Cardiac muscle cell (in vitro differentiated cells and primary cell): Measurements from ENCODE around the gene FNDC3B. TPM values are rescaled to one million over a fixed set of nuclear protein-coding genes. Genes with fewer than 3 reads are reported as not detected.

Experiments used
- DNase-seq, 2 donors: peaks; one replicate each; pipeline versions ENCODE4 v3.0.0 to v3.0.0-alpha.2; 2010 to 2017; ENCODE audit warnings: low read depth in 1 of 2, low spot score in 1 of 2
- H3K27ac ChIP-seq: fragments of 200-600 bp; sonication (generic); 2 replicates; pipeline ENCODE4 v1.5.1; 2016
- H3K27me3 ChIP-seq: fragments of 200-600 bp; sonication (generic); 2 replicates; pipeline ENCODE4 v1.6.0; 2016; ENCODE audit warnings: control low read depth
- H3K36me3 ChIP-seq: fragments of 200-600 bp; sonication (generic); 2 replicates; pipeline ENCODE4 v1.5.1; 2016; ENCODE audit warnings: control low read depth
- H3K4me1 ChIP-seq: fragments of 200-600 bp; sonication (generic); 2 replicates; pipeline ENCODE4 v1.8.1; 2017; ENCODE audit warnings: low read depth, mild to moderate bottlenecking, mixed run types
- H3K4me3 ChIP-seq: fragments of 200-600 bp; sonication (generic); 2 replicates; pipeline ENCODE4 v1.5.1; 2016; ENCODE audit warnings: mild to moderate bottlenecking
- H3K9me3 ChIP-seq: fragments of 200-600 bp; sonication (generic); 2 replicates; pipeline ENCODE4 v1.5.1; 2017; ENCODE audit warnings: low read depth, mild to moderate bottlenecking, control low read depth
- polyA plus RNA-seq: library from polyadenylated mRNA; unstranded; fragments of >200 nt; fragmentation: Nextera tagmentation; extraction: Ambion mirVana; gene quantifications from 2 replicates; pipeline ENCODE4 v1.2.1, GENCODE V29; 2016
- total RNA-seq: library from RNA; depleted of rRNA; stranded (reverse); fragments of >200 nt; gene quantifications from 2 replicates; pipeline ENCODE4 v1.2.3, GENCODE V29; 2016
- TF ChIP-seq, protein P1 (sequence below): IDR thresholded peaks from 2 replicates; pipeline ENCODE4 v1.5.1; 2012; ENCODE audit warnings: low read depth, mild to moderate bottlenecking, low read length

FNDC3B gene
- total and polyA plus RNA-seq, 2 experiments from 2014 or later = 55.2 to 62.3 TPM

DNA sequence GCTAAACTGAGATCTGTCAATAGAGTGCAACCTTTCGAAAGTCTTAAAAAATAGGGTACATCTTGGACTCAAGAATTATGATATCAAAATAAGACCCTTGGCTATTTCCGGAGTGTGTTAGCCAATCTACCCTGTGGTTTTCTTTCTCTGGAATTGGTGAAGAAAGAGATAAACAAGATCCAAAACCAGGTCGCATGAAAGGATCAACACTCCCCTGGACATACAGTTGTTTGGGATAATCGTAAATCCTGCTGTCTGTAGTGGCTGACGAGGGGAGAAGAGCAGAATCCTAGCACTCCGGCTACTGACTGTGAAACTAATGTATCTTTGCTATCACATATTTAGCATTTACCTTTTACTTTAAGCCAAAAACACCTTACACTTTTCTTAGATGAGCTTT is 30.9 kb downstream of the FNDC3B start:
- DNase-seq = peak in 1 of 2 donors; percentile 47
- Histone ChIP-seq H3K9me3 (no peaks in the 10 kb centered on the region), H3K4me1 (peaks cover 39% of the 10 kb centered on the region), H3K4me3 (no peak overlapping the region), H3K36me3 (no peaks in the 10 kb centered on the region), H3K27ac (peak overlapping the region; percentile 21), H3K27me3 (no peaks in the 10 kb centered on the region)
- TF ChIP-seq, protein P1, sequence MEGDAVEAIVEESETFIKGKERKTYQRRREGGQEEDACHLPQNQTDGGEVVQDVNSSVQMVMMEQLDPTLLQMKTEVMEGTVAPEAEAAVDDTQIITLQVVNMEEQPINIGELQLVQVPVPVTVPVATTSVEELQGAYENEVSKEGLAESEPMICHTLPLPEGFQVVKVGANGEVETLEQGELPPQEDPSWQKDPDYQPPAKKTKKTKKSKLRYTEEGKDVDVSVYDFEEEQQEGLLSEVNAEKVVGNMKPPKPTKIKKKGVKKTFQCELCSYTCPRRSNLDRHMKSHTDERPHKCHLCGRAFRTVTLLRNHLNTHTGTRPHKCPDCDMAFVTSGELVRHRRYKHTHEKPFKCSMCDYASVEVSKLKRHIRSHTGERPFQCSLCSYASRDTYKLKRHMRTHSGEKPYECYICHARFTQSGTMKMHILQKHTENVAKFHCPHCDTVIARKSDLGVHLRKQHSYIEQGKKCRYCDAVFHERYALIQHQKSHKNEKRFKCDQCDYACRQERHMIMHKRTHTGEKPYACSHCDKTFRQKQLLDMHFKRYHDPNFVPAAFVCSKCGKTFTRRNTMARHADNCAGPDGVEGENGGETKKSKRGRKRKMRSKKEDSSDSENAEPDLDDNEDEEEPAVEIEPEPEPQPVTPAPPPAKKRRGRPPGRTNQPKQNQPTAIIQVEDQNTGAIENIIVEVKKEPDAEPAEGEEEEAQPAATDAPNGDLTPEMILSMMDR = no peak

DNA sequence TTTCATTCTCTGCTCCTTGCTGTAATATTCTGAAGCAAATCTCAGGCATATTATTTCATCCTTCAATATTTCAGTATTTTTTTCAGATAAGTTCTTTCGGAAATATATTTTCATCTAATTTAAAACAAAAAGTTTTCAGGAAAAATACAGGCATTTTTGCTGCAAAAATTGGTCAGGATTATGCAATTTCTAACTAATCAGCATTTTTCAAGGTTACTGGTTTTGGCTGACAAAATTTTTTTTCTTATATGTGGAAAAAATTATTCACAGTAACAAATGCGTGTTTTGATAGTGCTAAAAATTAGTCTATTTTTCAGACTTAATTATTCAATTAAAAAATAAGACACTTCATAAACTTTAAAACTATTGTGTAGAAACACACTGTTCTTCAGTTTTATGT is 31.4 kb downstream of the FNDC3B start:
- no peaks in the 10 kb centered on the region for H3K9me3 ChIP-seq
- H3K27ac ChIP-seq = no peak overlapping the region
- H3K27me3 ChIP-seq = no peaks in the 10 kb centered on the region
- DNase-seq = no peak
- H3K36me3 ChIP-seq = no peaks in the 10 kb centered on the region
- TF ChIP-seq, protein P1 = no peak
- H3K4me3 ChIP-seq = no peak overlapping the region
- peaks cover 39% of the 10 kb centered on the region for H3K4me1 ChIP-seq

DNA sequence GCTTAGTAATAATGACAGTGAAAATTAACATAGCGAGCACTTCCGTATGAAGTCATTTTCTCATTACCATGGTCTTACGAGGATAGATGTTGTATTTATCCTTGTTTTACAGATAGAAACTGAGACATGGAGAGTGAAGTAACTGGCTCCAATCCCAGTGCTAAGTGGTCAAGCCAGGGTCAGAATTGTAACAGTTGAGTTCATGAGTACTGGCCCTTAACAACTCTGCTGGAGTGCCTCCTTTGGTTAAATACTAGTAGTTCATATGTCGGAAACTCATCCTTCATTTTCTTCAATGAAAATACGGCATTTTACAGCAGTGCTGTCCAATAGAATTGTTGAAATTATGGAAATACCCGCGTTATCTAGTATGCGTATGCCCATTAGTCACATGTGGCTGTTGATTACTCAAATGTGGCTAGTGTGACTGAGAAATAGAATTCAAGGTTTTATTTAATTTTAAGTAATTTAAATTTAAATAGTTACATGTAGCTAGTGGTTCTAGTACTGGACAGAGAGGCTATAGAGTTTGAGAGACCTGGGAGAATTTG is 32.5 kb downstream of the FNDC3B start:
- H3K4me1 ChIP-seq = peaks cover 39% of the 10 kb centered on the region

DNA sequence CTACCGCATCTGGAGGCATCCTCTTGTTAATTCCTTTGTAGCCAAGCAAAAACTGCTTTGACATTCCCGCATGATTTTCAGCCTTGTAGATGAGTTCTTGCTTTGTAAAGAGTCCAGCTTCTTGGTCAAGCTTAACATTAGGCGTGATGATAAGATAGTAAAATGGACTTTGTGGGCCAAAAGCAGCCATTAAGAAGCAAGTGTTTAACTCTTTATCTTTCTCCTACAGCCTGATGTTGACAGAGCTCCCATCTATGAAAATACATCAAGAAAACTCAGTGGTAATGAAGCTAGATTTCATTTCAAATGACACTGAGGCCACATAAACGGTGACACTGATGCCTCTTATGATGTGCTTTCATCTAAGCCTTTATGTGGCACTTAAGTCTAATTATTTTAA is 33.2 kb downstream of the FNDC3B start:
- Histone ChIP-seq H3K4me3 (no peak overlapping the region), H3K36me3 (no peaks in the 10 kb centered on the region), H3K4me1 (peaks cover 39% of the 10 kb centered on the region), H3K27ac (peak overlapping the region; percentile 24), H3K9me3 (no peaks in the 10 kb centered on the region), H3K27me3 (no peaks in the 10 kb centered on the region)
- no peak for DNase-seq
- TF ChIP-seq, protein P1 = no peak

More for the DNA sequence above, 32.5 kb downstream of the FNDC3B start:
- H3K27ac ChIP-seq = peak overlapping the region; percentile 24
- peak in 1 of 2 donors; percentile 67 for DNase-seq
- H3K36me3 ChIP-seq = no peaks in the 10 kb centered on the region
- H3K9me3 ChIP-seq = no peaks in the 10 kb centered on the region
- H3K27me3 ChIP-seq = no peaks in the 10 kb centered on the region
- TF ChIP-seq, protein P1 = peak; percentile 9
- no peak overlapping the region for H3K4me3 ChIP-seq

DNA sequence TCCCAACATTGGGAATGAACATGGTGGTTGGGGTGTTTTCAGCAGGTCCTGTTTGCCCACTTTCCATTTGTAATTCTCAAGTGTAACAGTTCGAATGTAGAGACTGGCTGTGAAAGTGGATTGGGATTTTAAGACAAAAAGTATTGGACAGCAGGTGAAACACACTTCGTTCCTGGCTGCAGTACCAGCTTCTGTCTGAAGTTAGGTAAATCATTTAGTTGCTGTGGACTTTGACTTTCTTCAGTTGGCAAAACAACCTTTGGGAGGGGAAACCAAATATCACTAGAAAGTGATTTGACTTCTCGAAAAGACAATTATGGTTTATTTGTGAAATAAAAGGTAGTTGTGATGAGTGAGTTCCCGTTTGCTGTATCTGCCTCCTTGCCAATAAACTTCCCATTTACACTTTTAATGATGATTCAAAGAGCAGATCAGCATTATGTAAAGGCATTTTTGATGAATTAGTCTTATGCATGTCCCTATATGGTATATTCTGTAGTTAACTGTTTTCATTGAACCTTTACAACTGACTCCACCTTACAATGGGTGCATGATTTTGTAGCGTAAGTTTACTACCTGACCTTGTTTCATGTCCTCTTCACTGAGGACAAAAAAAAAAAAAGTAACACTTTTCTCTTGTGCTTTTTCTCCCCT is 34.0 kb downstream of the FNDC3B start:
- no peaks in the 10 kb centered on the region for H3K9me3 ChIP-seq
- no peak for DNase-seq
- H3K27me3 ChIP-seq = no peaks in the 10 kb centered on the region
- peak overlapping the region; percentile 44 for H3K27ac ChIP-seq
- TF ChIP-seq, protein P1 = no peak
- H3K4me3 ChIP-seq = no peak overlapping the region
- peaks cover 39% of the 10 kb centered on the region for H3K4me1 ChIP-seq
- H3K36me3 ChIP-seq = no peaks in the 10 kb centered on the region
